ENCODE results near the gene PRELP. TPM values are rescaled to one million over a fixed set of nuclear protein-coding genes. Genes with fewer than 3 reads are reported as not detected.

The PRELP gene
- total and polyA plus RNA-seq, 4 donors, result 0.09 to 5.8 (median 3.6) TPM

DNA sequence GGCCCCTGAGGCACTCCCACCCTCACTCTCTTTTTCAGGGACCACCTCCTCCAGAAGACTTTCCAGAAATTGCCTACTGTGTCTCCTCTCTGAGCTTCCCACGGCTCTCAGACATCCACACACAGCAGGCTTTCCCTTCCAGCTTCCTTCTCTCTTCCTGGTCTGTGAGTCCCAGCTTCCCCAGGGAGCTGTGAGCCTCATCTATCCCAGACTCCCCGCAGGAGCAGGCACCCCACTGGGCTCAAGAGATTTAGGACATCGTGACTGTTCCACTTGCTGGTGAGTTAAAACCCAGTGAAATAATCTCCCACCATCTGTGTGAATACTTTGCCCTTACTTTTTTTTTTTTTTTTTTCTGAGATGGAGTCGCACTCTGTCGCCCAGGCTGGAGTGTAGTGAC lies 22.0 kb upstream of the PRELP start:
- Histone ChIP-seq H3K27ac (ENCODE audit: low read depth in 1 of 2, low read length in 2 of 2) (no peak overlapping the region), H3K4me1 (ENCODE audit: control insufficient read depth in 4 of 4, insufficient read depth in 4 of 4, low read length in 3 of 4) (no peaks in the 10 kb centered on the region), H3K4me3 (ENCODE audit: low read depth in 1 of 3, low read length in 3 of 3) (no peak overlapping the region), H3K36me3 (ENCODE audit: control insufficient read depth in 4 of 4, insufficient read depth in 3 of 4, low read depth in 1 of 4, low read length in 3 of 4) (no peaks in the 10 kb centered on the region), H3K9me3 (ENCODE audit: control insufficient read depth in 4 of 4, low read length in 3 of 4) (no peaks in the 10 kb centered on the region), H3K27me3 (ENCODE audit: control insufficient read depth in 4 of 4, insufficient read depth in 4 of 4, low read length in 3 of 4) (peaks cover 0 to 4% (median 0%) of the 10 kb centered on the region in 4 donors), H3K9ac (ENCODE audit: low read depth in 1 of 2, low read length in 2 of 2) (no peak overlapping the region)
- WGBS, result 52% methylated on average over 5 of the region's 5 CpGs
- TF ChIP-seq GABPA (IDR thresholded peaks at IDR 0.05 in 1 of 2, conservative IDR thresholded peaks at IDR 0.05 in 1 of 2) (no peak), FOXA2 (IDR thresholded peaks at IDR 0.05) (no peak), SP1 (IDR thresholded peaks at IDR 0.05) (no peak), HNF4G (IDR thresholded peaks at IDR 0.05) (no peak), EGR1 (IDR thresholded peaks at IDR 0.05; ENCODE audit: low read depth in 2 of 2) (no peak)
- TF ChIP-seq, protein P1, sequence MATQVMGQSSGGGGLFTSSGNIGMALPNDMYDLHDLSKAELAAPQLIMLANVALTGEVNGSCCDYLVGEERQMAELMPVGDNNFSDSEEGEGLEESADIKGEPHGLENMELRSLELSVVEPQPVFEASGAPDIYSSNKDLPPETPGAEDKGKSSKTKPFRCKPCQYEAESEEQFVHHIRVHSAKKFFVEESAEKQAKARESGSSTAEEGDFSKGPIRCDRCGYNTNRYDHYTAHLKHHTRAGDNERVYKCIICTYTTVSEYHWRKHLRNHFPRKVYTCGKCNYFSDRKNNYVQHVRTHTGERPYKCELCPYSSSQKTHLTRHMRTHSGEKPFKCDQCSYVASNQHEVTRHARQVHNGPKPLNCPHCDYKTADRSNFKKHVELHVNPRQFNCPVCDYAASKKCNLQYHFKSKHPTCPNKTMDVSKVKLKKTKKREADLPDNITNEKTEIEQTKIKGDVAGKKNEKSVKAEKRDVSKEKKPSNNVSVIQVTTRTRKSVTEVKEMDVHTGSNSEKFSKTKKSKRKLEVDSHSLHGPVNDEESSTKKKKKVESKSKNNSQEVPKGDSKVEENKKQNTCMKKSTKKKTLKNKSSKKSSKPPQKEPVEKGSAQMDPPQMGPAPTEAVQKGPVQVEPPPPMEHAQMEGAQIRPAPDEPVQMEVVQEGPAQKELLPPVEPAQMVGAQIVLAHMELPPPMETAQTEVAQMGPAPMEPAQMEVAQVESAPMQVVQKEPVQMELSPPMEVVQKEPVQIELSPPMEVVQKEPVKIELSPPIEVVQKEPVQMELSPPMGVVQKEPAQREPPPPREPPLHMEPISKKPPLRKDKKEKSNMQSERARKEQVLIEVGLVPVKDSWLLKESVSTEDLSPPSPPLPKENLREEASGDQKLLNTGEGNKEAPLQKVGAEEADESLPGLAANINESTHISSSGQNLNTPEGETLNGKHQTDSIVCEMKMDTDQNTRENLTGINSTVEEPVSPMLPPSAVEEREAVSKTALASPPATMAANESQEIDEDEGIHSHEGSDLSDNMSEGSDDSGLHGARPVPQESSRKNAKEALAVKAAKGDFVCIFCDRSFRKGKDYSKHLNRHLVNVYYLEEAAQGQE (IDR thresholded peaks at IDR 0.05), result no peak
- TF ChIP-seq, protein P2, sequence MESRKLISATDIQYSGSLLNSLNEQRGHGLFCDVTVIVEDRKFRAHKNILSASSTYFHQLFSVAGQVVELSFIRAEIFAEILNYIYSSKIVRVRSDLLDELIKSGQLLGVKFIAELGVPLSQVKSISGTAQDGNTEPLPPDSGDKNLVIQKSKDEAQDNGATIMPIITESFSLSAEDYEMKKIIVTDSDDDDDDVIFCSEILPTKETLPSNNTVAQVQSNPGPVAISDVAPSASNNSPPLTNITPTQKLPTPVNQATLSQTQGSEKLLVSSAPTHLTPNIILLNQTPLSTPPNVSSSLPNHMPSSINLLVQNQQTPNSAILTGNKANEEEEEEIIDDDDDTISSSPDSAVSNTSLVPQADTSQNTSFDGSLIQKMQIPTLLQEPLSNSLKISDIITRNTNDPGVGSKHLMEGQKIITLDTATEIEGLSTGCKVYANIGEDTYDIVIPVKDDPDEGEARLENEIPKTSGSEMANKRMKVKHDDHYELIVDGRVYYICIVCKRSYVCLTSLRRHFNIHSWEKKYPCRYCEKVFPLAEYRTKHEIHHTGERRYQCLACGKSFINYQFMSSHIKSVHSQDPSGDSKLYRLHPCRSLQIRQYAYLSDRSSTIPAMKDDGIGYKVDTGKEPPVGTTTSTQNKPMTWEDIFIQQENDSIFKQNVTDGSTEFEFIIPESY (IDR thresholded peaks at IDR 0.05), result no peak
- DNase-seq (ENCODE audit: low spot score), result no peak

DNA sequence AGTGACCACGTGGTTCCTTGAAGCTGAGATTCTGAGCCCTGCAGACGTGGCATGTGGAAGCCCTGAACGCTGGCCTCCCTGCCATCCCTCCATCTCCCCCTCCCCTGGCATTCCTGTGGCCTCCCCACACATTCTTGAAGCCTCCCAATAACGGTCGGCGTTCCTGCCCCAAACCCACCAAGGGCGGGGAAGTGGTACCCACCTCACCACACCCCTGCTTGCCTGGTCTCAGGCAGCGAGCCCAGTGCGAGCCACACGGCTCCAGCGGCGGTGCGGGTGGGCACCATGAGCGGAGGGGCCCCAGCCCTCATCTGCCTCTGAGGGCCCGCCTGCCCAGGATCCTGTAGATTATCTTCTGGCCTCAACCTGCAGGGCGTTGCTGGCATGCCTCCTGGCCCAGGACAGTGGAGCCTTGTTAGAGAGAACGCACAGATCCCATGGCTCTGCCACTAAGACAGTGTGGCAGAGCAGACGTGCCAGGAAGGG lies 20.6 kb upstream of the PRELP start:
- no peak for TF ChIP-seq HNF4G (IDR thresholded peaks at IDR 0.05)
- no peak for TF ChIP-seq HNF4A (conservative IDR thresholded peaks at IDR 0.05)
- TF ChIP-seq, protein P3, sequence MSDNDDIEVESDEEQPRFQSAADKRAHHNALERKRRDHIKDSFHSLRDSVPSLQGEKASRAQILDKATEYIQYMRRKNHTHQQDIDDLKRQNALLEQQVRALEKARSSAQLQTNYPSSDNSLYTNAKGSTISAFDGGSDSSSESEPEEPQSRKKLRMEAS (IDR thresholded peaks at IDR 0.05), result no peak
- TF ChIP-seq, protein P4, sequence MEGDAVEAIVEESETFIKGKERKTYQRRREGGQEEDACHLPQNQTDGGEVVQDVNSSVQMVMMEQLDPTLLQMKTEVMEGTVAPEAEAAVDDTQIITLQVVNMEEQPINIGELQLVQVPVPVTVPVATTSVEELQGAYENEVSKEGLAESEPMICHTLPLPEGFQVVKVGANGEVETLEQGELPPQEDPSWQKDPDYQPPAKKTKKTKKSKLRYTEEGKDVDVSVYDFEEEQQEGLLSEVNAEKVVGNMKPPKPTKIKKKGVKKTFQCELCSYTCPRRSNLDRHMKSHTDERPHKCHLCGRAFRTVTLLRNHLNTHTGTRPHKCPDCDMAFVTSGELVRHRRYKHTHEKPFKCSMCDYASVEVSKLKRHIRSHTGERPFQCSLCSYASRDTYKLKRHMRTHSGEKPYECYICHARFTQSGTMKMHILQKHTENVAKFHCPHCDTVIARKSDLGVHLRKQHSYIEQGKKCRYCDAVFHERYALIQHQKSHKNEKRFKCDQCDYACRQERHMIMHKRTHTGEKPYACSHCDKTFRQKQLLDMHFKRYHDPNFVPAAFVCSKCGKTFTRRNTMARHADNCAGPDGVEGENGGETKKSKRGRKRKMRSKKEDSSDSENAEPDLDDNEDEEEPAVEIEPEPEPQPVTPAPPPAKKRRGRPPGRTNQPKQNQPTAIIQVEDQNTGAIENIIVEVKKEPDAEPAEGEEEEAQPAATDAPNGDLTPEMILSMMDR (IDR thresholded peaks at IDR 0.05; ENCODE audit: low read depth, low read length, missing input control), result no peak
- TF ChIP-seq, protein P5, sequence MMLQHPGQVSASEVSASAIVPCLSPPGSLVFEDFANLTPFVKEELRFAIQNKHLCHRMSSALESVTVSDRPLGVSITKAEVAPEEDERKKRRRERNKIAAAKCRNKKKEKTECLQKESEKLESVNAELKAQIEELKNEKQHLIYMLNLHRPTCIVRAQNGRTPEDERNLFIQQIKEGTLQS (IDR thresholded peaks at IDR 0.05), result no peak
- no peak for TF ChIP-seq GABPA (IDR thresholded peaks at IDR 0.05 in 1 of 2, conservative IDR thresholded peaks at IDR 0.05 in 1 of 2)
- no peak for TF ChIP-seq TAF1 (conservative IDR thresholded peaks at IDR 0.05)
- no peak for TF ChIP-seq EGR1 (IDR thresholded peaks at IDR 0.05; ENCODE audit: low read depth in 2 of 2)
- TF ChIP-seq RAD21 (IDR thresholded peaks at IDR 0.05), result no peak
- TF ChIP-seq YY1 (IDR thresholded peaks at IDR 0.05), result no peak
- TF ChIP-seq RXRA (IDR thresholded peaks at IDR 0.05), result no peak
- TF ChIP-seq, protein P1 (IDR thresholded peaks at IDR 0.05), result no peak
- TF ChIP-seq FOXA1 (IDR thresholded peaks at IDR 0.05), result no peak
- TF ChIP-seq NR2F2 (IDR thresholded peaks at IDR 0.05), result no peak
- no peaks in the 10 kb centered on the region for H3K4me1 ChIP-seq (ENCODE audit: control insufficient read depth in 4 of 4, insufficient read depth in 4 of 4, low read length in 3 of 4)
- no peak overlapping the region for H3K9ac ChIP-seq (ENCODE audit: low read depth in 1 of 2, low read length in 2 of 2)
- H3K27me3 ChIP-seq (ENCODE audit: control insufficient read depth in 4 of 4, insufficient read depth in 4 of 4, low read length in 3 of 4), result peaks cover 0 to 4% (median 0%) of the 10 kb centered on the region in 4 donors
- H3K36me3 ChIP-seq (ENCODE audit: control insufficient read depth in 4 of 4, insufficient read depth in 3 of 4, low read depth in 1 of 4, low read length in 3 of 4), result no peaks in the 10 kb centered on the region
- no peak overlapping the region for H3K4me3 ChIP-seq (ENCODE audit: low read depth in 1 of 3, low read length in 3 of 3)
- 89% methylated on average over 18 of the region's 18 CpGs for WGBS
- H3K9me3 ChIP-seq (ENCODE audit: control insufficient read depth in 4 of 4, low read length in 3 of 4), result no peaks in the 10 kb centered on the region
- no peak for DNase-seq (ENCODE audit: low spot score)
- H3K27ac ChIP-seq (ENCODE audit: low read depth in 1 of 2, low read length in 2 of 2), result no peak overlapping the region

Measured in liver (tissue), 9 donors.